Measurements from ENCODE around the gene DDA1.

DDA1 gene

DNA sequence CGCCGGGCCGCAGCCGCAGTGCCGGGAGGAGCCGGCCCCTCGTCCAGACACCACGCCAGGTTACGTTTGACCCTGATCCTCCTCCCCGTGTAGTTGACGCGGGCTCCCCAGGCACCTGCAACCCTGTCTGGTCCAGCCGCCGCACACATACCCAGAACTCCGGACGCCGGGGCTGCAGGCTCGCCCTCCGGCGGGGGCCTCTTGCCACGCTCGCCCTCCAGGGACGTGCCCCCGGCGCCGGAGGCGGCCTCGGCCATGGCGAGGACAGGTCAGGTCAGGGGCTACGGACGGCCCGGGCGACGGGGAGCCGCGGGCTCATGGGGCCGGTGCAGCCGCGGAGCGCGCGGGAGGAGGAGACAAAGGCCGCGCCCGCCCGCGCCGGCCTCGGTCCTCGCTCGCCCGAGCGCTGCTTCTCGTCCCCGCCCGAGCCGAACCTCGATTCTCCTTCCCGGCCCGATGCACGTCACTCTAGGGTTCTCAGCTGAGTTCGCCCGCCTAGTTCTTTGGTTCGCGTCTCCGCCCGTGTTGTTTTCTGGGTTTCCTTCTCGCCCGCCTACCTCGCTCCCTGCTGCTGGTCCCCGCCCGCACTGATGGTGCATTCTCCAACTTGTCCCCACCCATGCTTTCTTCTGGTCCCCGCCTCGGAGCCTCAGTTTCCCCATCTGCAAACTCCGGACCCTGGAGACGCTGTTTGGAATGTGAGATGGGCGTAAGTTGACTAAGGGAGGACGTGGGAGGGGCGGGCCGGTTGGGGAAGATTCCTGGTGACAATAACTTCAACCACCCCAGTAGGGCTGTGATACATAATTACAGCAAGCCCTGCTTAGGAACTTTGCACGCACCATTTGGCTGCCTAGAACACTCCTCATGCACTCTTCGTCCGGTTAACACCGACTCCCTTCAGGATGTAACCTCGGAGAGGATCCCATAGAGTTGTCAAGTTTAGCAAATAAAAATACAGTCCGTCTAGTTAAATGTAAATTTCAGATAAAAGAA is 25.3 kb downstream of the DDA1 start, which contains the start of gene ANO8:
TSS of gene ANO8 (minus strand) at position 442 of the 996 bp plus-strand sequence. CDS start at position 257, 185 bp downstream.
- H3K27me3 ChIP-seq (ENCODE audit: insufficient read depth, poor library complexity, severe bottlenecking) = peaks cover 13% of the 10 kb centered on the region
- H3K4me3 ChIP-seq (replicated peaks; ENCODE audit: insufficient read depth, low read length) = peak within 1 kb of the TSS; percentile 56
- no peak within 1 kb of the TSS; the same call in 1 of the 2 replicates for H3K27ac ChIP-seq (replicated peaks)
- DNase-seq (ENCODE audit: low read depth in 1 of 2, low spot score in 1 of 2) = peak; percentile 91 to 96
- TF ChIP-seq GABPA (IDR thresholded peaks at IDR 0.05; ENCODE audit: low read depth) = 0 out of 2 replicates have a peak, but pooled peaks have one; percentile 8
- TF ChIP-seq, protein P1, sequence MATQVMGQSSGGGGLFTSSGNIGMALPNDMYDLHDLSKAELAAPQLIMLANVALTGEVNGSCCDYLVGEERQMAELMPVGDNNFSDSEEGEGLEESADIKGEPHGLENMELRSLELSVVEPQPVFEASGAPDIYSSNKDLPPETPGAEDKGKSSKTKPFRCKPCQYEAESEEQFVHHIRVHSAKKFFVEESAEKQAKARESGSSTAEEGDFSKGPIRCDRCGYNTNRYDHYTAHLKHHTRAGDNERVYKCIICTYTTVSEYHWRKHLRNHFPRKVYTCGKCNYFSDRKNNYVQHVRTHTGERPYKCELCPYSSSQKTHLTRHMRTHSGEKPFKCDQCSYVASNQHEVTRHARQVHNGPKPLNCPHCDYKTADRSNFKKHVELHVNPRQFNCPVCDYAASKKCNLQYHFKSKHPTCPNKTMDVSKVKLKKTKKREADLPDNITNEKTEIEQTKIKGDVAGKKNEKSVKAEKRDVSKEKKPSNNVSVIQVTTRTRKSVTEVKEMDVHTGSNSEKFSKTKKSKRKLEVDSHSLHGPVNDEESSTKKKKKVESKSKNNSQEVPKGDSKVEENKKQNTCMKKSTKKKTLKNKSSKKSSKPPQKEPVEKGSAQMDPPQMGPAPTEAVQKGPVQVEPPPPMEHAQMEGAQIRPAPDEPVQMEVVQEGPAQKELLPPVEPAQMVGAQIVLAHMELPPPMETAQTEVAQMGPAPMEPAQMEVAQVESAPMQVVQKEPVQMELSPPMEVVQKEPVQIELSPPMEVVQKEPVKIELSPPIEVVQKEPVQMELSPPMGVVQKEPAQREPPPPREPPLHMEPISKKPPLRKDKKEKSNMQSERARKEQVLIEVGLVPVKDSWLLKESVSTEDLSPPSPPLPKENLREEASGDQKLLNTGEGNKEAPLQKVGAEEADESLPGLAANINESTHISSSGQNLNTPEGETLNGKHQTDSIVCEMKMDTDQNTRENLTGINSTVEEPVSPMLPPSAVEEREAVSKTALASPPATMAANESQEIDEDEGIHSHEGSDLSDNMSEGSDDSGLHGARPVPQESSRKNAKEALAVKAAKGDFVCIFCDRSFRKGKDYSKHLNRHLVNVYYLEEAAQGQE (IDR thresholded peaks at IDR 0.05; ENCODE audit: insufficient replicate concordance, low read depth) = no peak

DNA sequence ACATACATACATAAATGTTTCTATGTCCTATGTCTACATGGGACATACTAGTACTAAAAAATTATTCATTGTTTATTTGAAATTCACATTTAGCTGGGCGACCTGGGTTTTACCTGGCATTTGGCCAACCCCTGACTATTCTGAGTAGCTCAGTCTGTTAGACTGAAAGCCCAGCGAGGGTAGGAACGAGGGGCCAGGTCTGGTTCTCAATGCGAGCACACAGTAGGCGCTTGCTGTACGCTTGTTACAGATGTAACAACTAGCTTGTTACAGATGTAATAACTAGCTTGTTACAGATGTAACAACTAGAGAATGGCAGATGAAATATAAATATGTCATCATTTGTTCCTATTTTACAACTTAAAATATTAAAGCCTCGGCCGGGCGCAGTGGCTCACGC is 26.2 kb downstream of the DDA1 start:
- Histone ChIP-seq H3K27me3 (ENCODE audit: insufficient read depth, poor library complexity, severe bottlenecking) (peaks cover 4% of the 10 kb centered on the region), H3K4me3 (replicated peaks; ENCODE audit: insufficient read depth, low read length) (no peak overlapping the region), H3K27ac (replicated peaks) (no peak overlapping the region)
- no peak for DNase-seq (ENCODE audit: low read depth in 1 of 2, low spot score in 1 of 2)
- no peak for TF ChIP-seq SPI1 (IDR thresholded peaks at IDR 0.05; ENCODE audit: borderline replicate concordance, low read depth)
- TF ChIP-seq, protein P2, sequence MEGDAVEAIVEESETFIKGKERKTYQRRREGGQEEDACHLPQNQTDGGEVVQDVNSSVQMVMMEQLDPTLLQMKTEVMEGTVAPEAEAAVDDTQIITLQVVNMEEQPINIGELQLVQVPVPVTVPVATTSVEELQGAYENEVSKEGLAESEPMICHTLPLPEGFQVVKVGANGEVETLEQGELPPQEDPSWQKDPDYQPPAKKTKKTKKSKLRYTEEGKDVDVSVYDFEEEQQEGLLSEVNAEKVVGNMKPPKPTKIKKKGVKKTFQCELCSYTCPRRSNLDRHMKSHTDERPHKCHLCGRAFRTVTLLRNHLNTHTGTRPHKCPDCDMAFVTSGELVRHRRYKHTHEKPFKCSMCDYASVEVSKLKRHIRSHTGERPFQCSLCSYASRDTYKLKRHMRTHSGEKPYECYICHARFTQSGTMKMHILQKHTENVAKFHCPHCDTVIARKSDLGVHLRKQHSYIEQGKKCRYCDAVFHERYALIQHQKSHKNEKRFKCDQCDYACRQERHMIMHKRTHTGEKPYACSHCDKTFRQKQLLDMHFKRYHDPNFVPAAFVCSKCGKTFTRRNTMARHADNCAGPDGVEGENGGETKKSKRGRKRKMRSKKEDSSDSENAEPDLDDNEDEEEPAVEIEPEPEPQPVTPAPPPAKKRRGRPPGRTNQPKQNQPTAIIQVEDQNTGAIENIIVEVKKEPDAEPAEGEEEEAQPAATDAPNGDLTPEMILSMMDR (IDR thresholded peaks at IDR 0.05; ENCODE audit: insufficient read depth, low read length) = no peak

DNA sequence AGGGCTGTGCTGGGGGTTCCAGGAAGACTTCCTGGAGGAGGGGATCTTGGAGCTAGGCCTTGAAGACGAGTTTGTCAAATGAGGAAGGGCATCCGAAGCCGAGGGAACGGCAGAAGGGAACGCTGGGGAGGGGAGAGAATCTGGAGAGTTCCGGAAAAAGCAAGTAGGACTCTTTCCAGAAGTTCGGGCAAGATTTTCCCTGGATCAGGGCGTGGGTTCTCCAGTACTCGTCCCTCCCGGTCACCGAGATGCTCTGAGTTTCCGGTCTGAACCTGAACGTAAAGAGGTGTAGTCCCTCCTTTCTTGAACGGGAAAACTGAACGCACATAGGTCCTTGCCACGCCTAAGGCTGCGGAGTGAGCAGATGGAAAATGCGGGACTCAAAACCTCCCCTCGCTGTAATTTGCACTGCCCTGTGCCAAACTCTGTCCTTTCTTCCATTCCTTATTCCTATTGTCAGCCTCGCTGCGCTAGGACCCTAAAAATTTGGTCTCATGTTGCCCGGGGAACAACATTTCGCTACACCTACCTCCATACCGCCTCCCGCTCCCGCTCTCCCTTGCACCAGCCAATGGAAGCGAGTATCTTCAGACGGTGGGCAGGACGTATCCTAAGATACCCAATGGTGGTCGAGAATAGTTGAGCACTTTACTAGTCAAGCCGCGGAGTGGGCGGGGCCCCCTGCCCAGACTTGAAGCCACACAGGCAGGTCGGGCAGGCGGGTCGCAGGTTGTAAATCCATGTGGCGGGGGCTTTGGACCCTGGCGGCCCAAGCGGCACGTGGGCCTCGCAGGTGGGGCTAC is 27.7 kb downstream of the DDA1 start, which contains the start of gene GTPBP3:
TSS of gene GTPBP3 (plus strand) at position 682 of the 803 bp plus-strand sequence. CDS start at position 741, 59 bp downstream.
- H3K4me3 ChIP-seq (replicated peaks; ENCODE audit: insufficient read depth, low read length) = peak within 1 kb of the TSS; percentile 70
- peak; percentile 92 for TF ChIP-seq GABPA (IDR thresholded peaks at IDR 0.05; ENCODE audit: low read depth)
- TF ChIP-seq SPI1 (IDR thresholded peaks at IDR 0.05; ENCODE audit: borderline replicate concordance, low read depth) = peak; percentile 68; the same call in 1 of the 2 replicates
- TF ChIP-seq, protein P1 (IDR thresholded peaks at IDR 0.05; ENCODE audit: insufficient replicate concordance, low read depth) = peak; percentile 17
- peak; percentile 93 for TF ChIP-seq POLR2AphosphoS5 (IDR thresholded peaks at IDR 0.05; ENCODE audit: low read depth)
- TF ChIP-seq, protein P2 (IDR thresholded peaks at IDR 0.05; ENCODE audit: insufficient read depth, low read length) = no peak
- no peaks in the 10 kb centered on the region for H3K27me3 ChIP-seq (ENCODE audit: insufficient read depth, poor library complexity, severe bottlenecking)
- DNase-seq (ENCODE audit: low read depth in 1 of 2, low spot score in 1 of 2) = peak; percentile 97 to 99
- peak within 1 kb of the TSS; percentile 83 for H3K27ac ChIP-seq (replicated peaks)

Measured in HL-60 (cell line).